ENCODE measurements around the gene CTDSP1. TPM values are rescaled to one million over a fixed set of nuclear protein-coding genes. Genes with fewer than 3 reads are reported as not detected.

Gene CTDSP1, protein sequence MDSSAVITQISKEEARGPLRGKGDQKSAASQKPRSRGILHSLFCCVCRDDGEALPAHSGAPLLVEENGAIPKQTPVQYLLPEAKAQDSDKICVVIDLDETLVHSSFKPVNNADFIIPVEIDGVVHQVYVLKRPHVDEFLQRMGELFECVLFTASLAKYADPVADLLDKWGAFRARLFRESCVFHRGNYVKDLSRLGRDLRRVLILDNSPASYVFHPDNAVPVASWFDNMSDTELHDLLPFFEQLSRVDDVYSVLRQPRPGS
- 100 TPM for total RNA-seq
- long read RNA-seq, partial matches to known transcripts, result 12 of 43 reads
- long read RNA-seq, other reads (novel, unspliced or antisense), result 27 of 43 reads

- intact Hi-C loops (cut with DNase I), result loop anchor here (5.0 to 10.0 kb wide), 3 partner anchors 127 to 255 kb away; partner anchors contain the start of genes AAMP, BCS1L, CNOT9 and PNKD
- DNase-seq (ENCODE audit: low spot score), result peak; percentile 98
Observed at GRCh38 chr2:218399391-218400166, at the start of gene CTDSP1. CTDSP1 (plus strand) TSS chr2:218399868; CDS start chr2:218400091, 223 bp downstream.

- intact Hi-C loops (cut with DNase I), result no loop called here
Observed at GRCh38 chr2:218354045-218354444, 45.6 kb upstream of the CTDSP1 start.

DNA sequence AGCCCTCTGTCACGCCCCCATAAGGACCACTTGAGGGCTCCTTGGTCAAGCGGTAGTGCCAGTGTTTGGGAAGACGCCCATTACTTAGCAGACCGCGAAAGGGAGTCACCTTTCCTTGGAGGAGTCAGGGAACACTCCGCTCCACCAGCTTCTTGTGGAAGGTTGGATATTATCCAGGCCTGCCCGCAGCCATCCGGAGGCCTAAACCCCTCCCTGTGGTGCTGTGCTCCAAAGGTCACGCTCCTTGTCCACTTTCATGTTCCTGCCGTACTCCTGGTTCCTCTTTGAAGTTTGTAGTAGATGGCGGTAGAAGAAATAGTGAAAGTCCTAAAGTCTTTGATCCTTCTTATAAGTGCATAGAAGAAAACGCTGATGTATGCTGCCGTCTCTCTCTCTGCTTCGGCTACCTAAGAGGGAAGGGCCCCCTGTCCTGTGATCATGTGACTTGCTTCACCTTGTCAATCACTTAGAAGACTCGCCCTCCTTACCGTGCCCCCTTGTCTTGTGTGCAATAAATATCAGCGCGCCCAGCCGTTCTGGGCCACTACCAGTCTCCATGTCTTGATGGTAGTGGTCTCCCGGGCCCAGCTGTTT lies 44.7 kb upstream of the CTDSP1 start:
- no peak for DNase-seq (ENCODE audit: low spot score)
- intact Hi-C loops (cut with DNase I), result no loop called here

More at GRCh38 chr2:218354045-218354444, 45.6 kb upstream of the CTDSP1 start:
- DNase-seq (ENCODE audit: low spot score), result no peak

GRCh38 chr2:218357236-218358177 lies 42.2 kb upstream of the CTDSP1 start:
- intact Hi-C loops (cut with DNase I), result loop anchor here (2.0 kb wide), 1 partner anchor 171 kb away; no protein-coding TSS in a partner anchor
- no peak for DNase-seq (ENCODE audit: low spot score)

DNA sequence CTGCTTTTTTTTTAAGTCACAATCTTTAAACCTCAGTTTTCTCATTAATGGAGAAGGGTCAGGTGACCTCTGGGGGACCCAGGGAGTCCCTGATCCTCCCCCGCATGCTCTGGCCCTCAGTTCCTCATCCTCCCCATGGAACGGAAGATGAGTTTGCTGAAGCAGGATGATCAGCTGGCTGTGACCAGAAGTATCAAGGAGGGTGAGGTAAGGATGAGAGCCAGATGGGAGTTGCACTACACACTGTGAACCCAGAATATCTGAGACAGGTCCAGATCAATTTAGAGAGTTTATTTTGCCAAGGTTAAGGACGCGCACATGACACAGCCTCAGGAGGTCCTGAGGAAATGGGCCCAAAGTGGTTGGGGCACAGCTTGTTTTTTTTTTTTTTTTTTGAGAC lies 39.2 kb upstream of the CTDSP1 start:
- no peak for DNase-seq (ENCODE audit: low spot score)
- intact Hi-C loops (cut with DNase I), result no loop called here

DNA sequence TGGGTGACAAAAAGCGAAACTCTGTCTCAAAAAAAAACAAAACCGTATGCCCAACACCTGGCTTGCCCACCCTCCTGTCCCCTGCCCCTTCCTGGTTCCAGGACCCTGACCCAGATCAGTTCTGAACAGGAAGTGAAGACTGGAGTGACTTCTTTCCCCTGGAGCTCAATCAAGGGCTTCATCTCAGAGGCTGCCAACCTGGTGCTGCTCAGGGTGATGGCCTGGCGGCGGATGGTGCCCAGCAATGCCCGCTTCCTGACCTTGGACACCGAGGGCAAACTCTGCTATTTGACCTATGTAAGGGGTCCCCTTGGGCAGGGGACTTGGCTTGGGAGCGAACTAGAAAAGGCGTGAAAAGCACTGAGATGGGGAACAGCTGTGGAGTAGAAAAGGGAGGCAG lies 37.1 kb upstream of the CTDSP1 start:
- DNase-seq (ENCODE audit: low spot score), result no peak
- intact Hi-C loops (cut with DNase I), result no loop called here

GRCh38 chr2:218363736-218364135 lies 35.9 kb upstream of the CTDSP1 start:
- intact Hi-C loops (cut with DNase I), result no loop called here
- no peak for DNase-seq (ENCODE audit: low spot score)

- no peak for DNase-seq (ENCODE audit: low spot score)
Observed at GRCh38 chr2:218364196-218364595, 35.5 kb upstream of the CTDSP1 start.

DNA sequence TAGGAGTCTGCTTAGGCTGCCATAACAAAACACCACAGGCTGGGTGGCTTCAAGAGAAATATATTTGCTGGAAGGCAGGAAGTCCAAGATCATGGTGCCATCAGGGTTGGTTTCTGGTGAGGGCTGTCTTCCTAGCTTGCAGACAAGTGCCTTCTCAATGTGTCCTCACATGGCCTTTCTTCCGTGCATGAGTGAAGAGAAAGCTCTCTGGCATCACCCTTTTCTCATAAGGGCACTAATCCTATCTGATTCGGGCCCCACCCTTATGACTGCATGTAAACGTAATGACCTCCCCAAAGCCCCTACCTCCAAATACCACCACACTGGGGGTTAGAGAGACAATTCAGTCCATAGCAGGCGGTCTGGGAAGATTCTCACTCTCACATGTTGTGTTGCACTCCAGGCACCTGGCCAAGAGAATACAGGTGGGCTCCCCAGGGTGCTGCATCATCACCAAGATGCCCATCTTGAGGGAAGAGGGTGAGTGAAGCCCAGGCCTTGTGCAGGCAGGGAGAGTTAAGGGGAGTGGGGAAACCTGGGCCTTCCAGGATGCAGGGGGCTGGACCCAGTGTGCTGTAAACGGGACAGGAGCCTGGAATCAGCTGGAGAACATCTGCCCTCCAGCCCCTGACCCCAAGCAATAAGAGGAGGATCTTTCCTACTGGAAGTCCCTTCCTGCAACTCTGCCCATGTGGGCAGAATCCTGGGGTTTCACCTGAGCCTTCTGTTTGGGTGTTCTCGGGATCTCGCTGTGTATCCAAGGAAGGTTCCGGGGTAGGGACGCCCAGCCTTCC lies 32.9 kb upstream of the CTDSP1 start:
- intact Hi-C loops (cut with DNase I), result loop anchor here (2.0 kb wide), 1 partner anchor 28 kb away; no protein-coding TSS in a partner anchor
- no peak for DNase-seq (ENCODE audit: low spot score)

More at GRCh38 chr2:218364196-218364595, 35.5 kb upstream of the CTDSP1 start:
- intact Hi-C loops (cut with DNase I), result no loop called here

GRCh38 chr2:218367415-218368149 lies 32.1 kb upstream of the CTDSP1 start:
- peak; percentile 98 for DNase-seq (ENCODE audit: low spot score)
- intact Hi-C loops (cut with DNase I), result loop anchor here (2.0 kb wide), 1 partner anchor 27 kb away; no protein-coding TSS in a partner anchor

DNA sequence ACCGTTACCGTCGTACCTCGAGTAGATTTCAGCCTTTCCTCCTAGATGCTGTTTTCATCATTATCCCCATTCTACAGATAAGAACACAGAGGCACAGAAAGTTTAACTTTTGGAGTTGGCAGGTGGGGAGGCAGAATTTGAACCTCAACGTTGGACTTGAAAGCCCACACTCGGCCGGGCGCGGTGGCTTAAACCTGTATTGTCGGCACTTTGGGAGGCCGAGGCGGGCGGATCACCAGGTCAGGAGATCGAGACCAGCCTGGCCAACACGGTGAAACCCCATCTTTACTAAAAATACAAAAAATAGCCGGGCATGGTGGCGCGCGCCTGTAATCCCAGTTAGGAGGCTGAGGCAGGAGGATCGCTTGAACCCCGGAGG lies 31.5 kb upstream of the CTDSP1 start:
- intact Hi-C loops (cut with DNase I), result no loop called here
- no peak for DNase-seq (ENCODE audit: low spot score)

- intact Hi-C loops (cut with DNase I), result no loop called here
- no peak for DNase-seq (ENCODE audit: low spot score)
Observed at GRCh38 chr2:218368621-218369153, 31.0 kb upstream of the CTDSP1 start.

DNA sequence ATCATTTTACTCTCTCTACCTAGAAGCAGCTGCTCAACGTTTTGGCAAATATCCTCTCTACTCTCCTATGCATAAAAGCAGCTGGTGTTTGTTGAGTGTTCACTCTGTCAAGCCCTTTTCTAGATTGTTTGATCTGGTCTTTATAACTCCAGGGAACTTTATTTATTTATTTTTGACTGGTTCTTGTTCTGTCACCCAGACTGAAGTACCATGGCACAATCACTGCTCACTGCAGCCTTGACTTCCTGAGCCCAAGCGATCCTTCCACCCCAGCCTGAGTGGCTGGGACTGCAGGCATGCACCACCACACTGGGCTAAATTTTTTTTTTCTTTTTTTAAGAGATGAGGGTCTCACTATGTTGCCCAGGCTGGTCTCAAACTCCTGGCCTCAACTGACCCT lies 30.3 kb upstream of the CTDSP1 start:
- no peak for DNase-seq (ENCODE audit: low spot score)
- intact Hi-C loops (cut with DNase I), result no loop called here

DNA sequence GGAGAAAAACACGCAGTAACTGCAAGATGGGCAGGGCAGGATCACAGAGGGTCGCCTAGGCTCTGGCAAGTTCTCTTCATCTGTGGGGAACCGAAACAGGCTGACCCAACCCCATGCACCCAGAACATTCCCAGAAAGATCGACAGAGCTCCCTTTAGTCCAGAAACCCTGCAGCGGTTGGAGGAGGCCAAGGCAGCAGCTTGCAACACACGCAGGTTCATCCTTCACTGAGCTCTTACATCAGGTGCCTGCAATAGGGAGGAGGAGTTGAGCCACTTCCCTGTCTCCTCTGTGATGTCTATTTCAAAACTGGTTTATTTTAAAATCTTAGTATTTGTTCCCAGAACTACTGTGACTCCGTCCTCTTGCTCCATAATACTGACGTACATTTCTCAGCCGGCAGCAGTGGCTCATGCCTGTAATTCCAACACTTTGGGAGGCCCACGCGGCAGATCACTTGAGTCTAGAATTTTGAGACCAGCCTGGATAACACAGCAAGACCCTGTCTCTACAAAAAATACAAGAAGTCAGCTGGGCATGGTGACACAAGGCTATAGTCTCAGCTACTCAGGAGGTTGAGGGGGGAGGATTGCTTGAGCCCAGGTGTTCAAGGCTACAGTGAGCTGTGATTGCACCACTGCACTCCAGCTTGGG lies 29.1 kb upstream of the CTDSP1 start:
- peak; percentile 87 for DNase-seq (ENCODE audit: low spot score)
- intact Hi-C loops (cut with DNase I), result no loop called here

GRCh38 chr2:218371983-218372350 lies 27.7 kb upstream of the CTDSP1 start:
- no peak for DNase-seq (ENCODE audit: low spot score)
- intact Hi-C loops (cut with DNase I), result no loop called here

GRCh38 chr2:218374795-218375194 lies 24.9 kb upstream of the CTDSP1 start:
- intact Hi-C loops (cut with DNase I), result no loop called here
- DNase-seq (ENCODE audit: low spot score), result no peak

DNA sequence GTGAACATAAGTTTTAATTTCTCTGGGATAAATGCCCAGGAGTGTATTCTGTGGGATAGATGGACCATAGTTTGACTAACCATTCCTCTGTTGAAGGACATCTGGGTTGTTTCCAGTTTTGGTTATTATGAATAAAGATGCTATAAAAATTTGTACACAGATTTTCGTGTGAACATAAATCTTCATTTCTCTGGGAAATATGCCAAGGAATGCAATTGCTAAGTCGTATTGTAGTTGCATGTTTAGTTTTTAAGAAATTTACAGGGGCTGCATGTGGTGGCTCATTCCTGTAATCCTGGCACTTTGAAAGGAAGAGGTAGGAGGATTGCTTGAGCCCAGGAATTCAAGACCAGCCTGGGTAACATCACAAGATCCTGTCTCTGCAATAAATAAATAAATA lies 24.5 kb upstream of the CTDSP1 start:
- intact Hi-C loops (cut with DNase I), result no loop called here
- no peak for DNase-seq (ENCODE audit: low spot score)

Data from cardiac septum (tissue), 1 donor.